Measurements from ENCODE around the gene LSM2. TPM values are rescaled to one million over a fixed set of nuclear protein-coding genes. Genes with fewer than 3 reads are reported as not detected.
"Not testable (repeated sequence)": the region's sequence is repeated elsewhere in the genome, so short reads cannot be mapped to it uniquely, and the experiment has no call there.

Gene LSM2
- total RNA-seq, result 100 to 1,000 TPM in 1 of 2 donors, 10 to 100 TPM in 1; 94.6 to 113 TPM

DNA sequence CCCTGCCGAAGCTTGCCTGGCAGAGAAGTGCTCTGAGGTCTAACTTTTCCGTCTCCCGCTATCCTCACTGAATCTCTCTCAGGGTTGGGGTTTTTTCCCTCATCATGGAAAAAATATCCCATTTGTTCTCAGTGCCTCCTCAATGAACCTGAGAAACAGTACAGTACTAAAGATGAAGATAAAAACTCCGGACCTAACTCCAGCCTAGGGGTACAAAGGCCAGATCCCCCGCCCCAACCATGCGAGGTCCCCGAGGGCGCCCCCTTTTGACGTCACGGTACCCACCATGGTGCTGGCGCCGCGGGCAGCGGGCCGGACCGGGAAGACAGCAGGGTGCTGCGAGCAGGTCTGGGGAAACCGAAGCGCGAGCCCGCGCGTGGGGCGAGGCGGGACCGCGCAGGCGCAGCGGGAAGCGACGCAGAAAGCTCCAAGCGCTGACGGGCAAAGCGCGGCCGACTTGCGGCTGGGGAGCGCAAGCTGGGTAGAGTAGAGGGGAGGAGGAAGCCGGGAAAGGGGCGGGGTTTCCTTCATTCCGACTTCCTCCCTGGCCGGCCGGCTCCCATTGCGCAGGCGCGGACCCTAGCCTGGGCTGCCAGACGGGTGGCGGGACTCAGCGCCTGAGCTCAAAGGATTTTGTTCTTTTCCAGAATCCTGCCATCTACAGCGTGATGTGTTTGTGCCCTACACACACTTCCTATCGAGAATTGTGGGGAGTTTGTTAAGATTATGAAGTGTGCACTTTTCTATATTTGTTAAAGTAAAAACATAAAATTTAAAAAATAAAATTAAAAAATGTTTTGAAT is at the start of gene LSM2:
LSM2 (minus strand) TSS at position 497 of the 803 bp plus-strand sequence; CDS start at position 288, 209 bp downstream.
- H3K36me3 Mint-ChIP-seq, result peaks cover 4% of the 10 kb centered on the region
- DNase-seq (ENCODE audit: low spot score) (peak; percentile 99), ATAC-seq (peak; percentile 98)
- H3K4me3 Mint-ChIP-seq, result peak within 1 kb of the TSS; percentile 97
- H3K27ac Mint-ChIP-seq, result peak within 1 kb of the TSS; percentile 93 to 99
- no peaks in the 10 kb centered on the region for H3K9me3 Mint-ChIP-seq
- H3K27me3 Mint-ChIP-seq, result no peaks in the 10 kb centered on the region
- peaks cover 17 to 35% of the 10 kb centered on the region in 2 donors for H3K4me1 Mint-ChIP-seq (ENCODE audit: low read depth in 2 of 2)

DNA sequence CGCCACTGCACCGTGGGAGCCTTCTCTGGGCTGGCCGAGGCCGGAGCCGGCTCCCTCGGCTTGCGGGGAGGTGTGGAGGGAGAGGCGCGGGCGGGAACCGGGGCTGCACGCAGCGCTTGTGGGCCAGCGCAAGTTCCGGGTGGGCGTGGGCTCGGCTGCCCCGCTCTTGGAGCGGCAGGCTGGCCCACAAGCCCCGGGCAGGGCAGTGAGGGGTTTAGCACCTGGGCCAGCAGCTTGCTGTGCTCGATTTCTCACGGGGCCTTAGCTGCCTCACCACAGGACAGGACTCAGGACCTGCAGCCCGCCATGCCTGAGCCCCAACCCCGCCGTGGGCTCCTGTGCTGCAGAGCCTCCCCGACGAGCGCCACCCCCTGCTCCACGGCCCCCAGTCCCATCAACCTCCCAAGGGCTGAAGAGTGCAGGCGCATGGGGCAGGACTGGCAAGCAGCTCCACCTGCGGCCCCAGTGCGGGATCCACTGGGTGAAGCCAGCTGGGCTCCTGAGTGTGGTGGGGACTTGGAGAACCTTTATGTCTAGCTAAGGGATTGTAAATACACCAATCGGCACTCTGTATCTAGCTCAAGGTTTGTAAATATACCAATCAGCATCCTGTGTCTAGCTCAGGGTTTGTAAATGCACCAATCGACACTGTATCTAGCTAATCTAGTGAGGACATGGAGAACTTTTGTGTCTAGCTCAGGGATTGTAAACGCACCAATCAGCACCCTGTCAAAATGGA is 45.4 kb upstream of the LSM2 start:
- H3K4me3 Mint-ChIP-seq; ATAC-seq; H3K4me1 Mint-ChIP-seq (ENCODE audit: low read depth in 2 of 2); DNase-seq (ENCODE audit: low spot score); H3K9me3 Mint-ChIP-seq; H3K27me3 Mint-ChIP-seq; H3K27ac Mint-ChIP-seq; H3K36me3 Mint-ChIP-seq: not testable (repeated sequence)

DNA sequence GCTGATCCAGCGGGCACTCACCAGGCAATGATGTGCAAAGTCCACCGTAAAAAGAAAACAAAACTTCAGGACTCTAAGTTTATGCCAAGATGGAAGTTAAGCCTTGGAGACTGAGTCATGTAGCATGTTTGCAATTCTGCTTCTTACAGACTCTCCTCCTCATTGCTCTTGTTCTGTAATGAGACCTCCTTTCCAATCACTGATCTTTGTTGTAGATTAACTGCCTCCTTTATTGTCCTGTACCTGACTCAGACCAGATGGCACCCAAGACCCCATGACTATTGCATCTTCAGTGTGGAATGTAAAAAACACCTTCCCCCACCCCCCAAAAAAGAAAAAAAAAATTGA is 44.7 kb upstream of the LSM2 start:
- H3K27me3 Mint-ChIP-seq, result no peaks in the 10 kb centered on the region
- no peak for ATAC-seq
- no peak for DNase-seq (ENCODE audit: low spot score)
- H3K36me3 Mint-ChIP-seq, result no peaks in the 10 kb centered on the region
- H3K4me1 Mint-ChIP-seq (ENCODE audit: low read depth in 2 of 2), result no peaks in the 10 kb centered on the region
- no peaks in the 10 kb centered on the region for H3K9me3 Mint-ChIP-seq
- no peak overlapping the region for H3K27ac Mint-ChIP-seq
- H3K4me3 Mint-ChIP-seq, result no peak overlapping the region

DNA sequence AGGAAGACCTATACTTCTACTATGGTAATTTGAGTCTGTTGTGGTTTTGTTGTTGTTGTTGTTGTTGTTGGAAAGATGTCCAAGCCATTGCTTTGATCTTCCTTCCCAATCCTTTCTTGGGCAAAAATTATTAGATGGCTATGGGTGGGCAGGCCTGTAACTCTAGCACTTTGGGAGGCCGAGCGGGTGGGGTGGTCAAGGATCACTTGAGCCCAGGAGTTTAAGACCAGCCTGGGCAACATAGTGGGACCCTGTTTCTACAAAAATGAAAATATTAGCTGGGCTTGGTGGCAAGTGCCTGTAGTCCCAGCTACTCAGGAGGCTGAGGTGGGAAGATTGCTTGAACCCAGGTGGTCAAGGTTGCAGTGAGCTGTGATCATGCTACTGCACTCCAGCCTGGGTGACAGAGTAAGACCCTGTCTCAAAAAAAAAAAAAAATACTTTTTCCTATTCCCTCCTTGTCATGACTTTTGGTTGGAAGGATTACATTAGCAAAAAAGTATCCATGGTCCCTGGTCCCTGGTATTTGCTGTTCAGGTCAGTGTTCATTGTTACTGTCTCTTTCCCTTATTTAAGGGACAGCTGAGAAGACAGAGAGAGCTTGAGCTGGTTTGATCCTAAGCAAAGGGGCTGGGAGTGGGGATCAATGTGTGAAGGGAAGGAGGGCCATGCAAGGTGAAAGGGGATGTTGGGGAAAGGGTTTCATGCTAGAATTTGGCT is 44.2 kb upstream of the LSM2 start:
- no peak overlapping the region for H3K27ac Mint-ChIP-seq
- no peaks in the 10 kb centered on the region for H3K36me3 Mint-ChIP-seq

DNA sequence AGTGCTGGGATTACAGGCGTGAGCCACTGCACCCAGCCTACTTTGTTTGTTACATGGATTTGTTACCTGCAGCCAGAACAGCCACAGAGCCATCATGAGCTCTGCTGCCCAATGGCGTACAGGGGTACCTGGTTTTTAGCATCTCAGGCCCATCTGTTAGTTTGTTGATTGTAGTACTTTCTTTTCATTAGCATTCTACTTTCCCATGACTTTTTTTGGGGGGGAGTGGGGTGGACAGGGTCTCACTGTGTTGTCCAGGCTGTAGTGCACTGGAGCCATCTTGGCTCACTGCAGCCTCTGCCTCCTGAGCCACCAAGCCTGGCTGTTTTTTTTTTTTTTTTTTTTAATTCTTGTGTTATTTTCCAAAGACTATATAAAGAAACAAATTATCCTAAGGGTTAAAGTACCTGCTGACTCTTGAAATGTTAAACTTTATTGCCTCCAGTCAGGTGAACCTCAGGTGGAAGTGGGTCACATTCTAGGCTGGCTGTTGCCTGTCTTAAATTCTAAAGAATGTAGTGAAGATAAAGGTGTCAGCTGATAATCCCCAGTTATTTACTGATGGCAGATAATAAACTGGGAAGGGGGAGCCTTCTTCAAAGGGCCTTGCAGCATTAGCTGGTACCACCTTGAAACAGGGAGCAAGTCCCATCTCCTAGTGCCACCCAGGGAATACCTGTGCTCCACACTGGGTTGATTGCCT is 40.7 kb upstream of the LSM2 start:
- DNase-seq (ENCODE audit: low spot score) (no peak), ATAC-seq (no peak)
- H3K4me1 Mint-ChIP-seq (ENCODE audit: low read depth in 2 of 2), result no peaks in the 10 kb centered on the region
- H3K27ac Mint-ChIP-seq, result no peak overlapping the region
- no peaks in the 10 kb centered on the region for H3K9me3 Mint-ChIP-seq
- no peak overlapping the region for H3K4me3 Mint-ChIP-seq
- H3K27me3 Mint-ChIP-seq, result no peaks in the 10 kb centered on the region
- no peaks in the 10 kb centered on the region for H3K36me3 Mint-ChIP-seq

More for the DNA sequence above, 44.2 kb upstream of the LSM2 start:
- ATAC-seq (no peak), DNase-seq (ENCODE audit: low spot score) (no peak)
- H3K9me3 Mint-ChIP-seq, result no peaks in the 10 kb centered on the region
- no peak overlapping the region for H3K4me3 Mint-ChIP-seq
- no peaks in the 10 kb centered on the region for H3K27me3 Mint-ChIP-seq
- H3K4me1 Mint-ChIP-seq (ENCODE audit: low read depth in 2 of 2), result no peaks in the 10 kb centered on the region

DNA sequence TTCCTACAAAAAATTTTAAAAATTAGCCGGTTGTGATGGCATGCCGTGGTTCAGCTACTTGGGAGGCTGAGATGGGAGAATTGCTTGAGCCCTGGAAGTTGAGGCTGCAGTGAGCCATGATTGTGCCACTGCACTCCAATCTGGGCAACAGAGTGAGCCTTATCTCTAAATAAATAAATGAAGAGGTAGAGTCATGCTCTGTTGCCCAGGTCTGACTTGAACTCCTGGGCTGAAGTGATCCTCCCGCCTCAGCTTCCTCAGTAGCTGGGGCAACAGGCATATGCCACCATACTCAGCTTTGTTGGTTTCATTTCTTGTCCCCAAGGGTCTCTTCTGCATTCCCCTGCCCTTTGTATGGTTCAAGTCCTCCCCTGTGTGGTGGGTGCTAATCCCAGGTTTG is 37.7 kb upstream of the LSM2 start:
- no peak overlapping the region for H3K4me3 Mint-ChIP-seq
- no peak overlapping the region for H3K27ac Mint-ChIP-seq
- peaks cover 0 to under 1% of the 10 kb centered on the region in 2 donors for H3K4me1 Mint-ChIP-seq (ENCODE audit: low read depth in 2 of 2)
- DNase-seq (ENCODE audit: low spot score), result no peak
- no peaks in the 10 kb centered on the region for H3K9me3 Mint-ChIP-seq
- no peak for ATAC-seq
- no peaks in the 10 kb centered on the region for H3K27me3 Mint-ChIP-seq
- peaks cover 1% of the 10 kb centered on the region for H3K36me3 Mint-ChIP-seq

DNA sequence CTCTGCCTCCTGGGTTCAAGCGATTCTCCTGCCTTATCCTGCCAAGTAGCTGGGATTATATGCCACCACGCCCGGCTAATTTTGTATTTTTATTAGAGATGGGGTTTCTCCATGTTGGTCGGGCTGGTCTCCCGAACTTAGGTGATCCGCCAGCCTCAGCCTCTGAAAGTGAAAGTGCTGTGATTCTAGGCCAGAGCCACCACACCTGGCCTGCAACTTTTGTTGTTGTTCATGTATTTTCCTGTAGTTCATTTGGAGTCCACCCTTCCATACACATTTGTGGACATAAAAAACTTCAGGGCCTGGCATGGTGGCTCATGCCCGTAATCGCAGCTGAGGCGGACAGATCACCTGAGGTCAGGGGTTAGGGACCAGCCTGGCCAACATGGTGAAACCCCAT is 35.3 kb upstream of the LSM2 start:
- Mint-ChIP-seq H3K27me3 (no peaks in the 10 kb centered on the region), H3K4me1 (ENCODE audit: low read depth in 2 of 2) (peaks cover 12 to 14% of the 10 kb centered on the region in 2 donors), H3K36me3 (peaks cover 14% of the 10 kb centered on the region), H3K9me3 (no peaks in the 10 kb centered on the region), H3K27ac (peak overlapping the region in 1 of 2 donors; percentile 41), H3K4me3 (no peak overlapping the region)
- DNase-seq (ENCODE audit: low spot score), result no peak
- ATAC-seq, result no peak

DNA sequence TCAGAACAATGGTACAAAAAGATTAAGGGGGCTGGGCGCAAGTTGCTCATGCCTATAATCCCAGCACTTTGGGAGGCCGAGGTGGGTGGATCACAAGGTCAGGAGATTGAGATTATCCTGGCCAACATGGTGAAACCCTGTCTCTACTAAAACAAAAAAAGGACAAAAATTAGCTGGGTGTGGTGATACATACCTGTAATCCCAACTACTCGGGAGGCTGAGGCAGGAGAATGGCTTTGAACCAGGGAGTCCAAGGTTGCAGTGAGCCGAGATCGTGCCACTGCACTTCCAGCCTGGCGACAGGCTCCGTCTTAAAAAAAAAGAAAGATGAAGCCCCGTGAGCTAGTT is 33.0 kb upstream of the LSM2 start:
- not testable (repeated sequence) for DNase-seq (ENCODE audit: low spot score); H3K27me3 Mint-ChIP-seq; ATAC-seq; H3K27ac Mint-ChIP-seq; H3K9me3 Mint-ChIP-seq
- H3K36me3 Mint-ChIP-seq, result peaks cover 28% of the 10 kb centered on the region
- H3K4me3 Mint-ChIP-seq, result peak overlapping the region; percentile 58
- peaks cover 30% of the 10 kb centered on the region in 2 donors for H3K4me1 Mint-ChIP-seq (ENCODE audit: low read depth in 2 of 2)

DNA sequence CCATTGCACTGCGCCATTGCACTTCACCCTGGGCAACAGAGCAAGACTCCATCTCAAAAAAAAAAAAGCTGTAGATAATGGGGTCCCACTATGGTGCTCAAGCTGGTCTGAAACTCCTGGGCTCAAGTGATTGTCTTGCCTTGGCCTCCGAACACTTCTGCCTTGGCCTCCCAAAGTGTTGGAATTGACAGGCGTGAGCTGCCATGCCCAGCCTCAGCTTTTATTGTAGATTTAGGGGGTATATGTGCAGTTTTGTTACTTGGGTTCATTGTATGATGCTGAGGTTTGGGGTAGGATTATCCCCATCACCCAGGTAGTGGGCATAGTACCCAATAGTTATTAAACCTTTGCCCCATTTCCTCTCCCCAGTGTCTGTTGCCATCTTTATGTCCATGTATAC is 32.2 kb upstream of the LSM2 start:
- Mint-ChIP-seq H3K27ac (no peak overlapping the region), H3K9me3 (no peaks in the 10 kb centered on the region), H3K27me3 (no peaks in the 10 kb centered on the region), H3K4me3 (peak overlapping the region; percentile 58), H3K4me1 (ENCODE audit: low read depth in 2 of 2) (peaks cover 36 to 37% of the 10 kb centered on the region in 2 donors), H3K36me3 (peaks cover 28% of the 10 kb centered on the region)
- DNase-seq (ENCODE audit: low spot score) (no peak), ATAC-seq (no peak)

DNA sequence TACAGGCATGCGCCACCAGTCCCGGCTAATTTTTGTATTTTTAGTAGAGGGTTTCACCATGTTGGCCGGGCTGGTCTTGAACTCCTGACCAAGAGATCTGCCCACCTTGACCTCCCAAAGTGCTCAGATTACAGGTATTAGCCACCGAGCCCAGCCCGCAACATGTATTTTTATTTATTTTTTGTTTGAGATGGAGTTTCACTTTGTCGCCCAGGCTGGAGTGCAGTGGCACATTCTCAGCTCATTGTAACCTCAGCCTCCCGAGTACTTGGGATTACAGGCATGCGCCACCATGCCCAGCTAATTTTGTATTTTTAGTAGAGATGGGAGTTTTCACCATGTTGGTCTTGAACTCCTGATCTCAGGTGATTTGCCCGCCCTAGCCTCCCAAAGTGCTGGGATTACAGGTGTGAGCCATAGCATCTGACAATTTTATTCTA is 31.4 kb upstream of the LSM2 start:
- H3K27me3 Mint-ChIP-seq; DNase-seq (ENCODE audit: low spot score); H3K9me3 Mint-ChIP-seq; ATAC-seq: not testable (repeated sequence)
- peaks cover 36 to 40% of the 10 kb centered on the region in 2 donors for H3K4me1 Mint-ChIP-seq (ENCODE audit: low read depth in 2 of 2)
- H3K27ac Mint-ChIP-seq, result peak overlapping the region; percentile 96 to 99
- H3K4me3 Mint-ChIP-seq, result peak overlapping the region; percentile 90
- H3K36me3 Mint-ChIP-seq, result peaks cover 28% of the 10 kb centered on the region

DNA sequence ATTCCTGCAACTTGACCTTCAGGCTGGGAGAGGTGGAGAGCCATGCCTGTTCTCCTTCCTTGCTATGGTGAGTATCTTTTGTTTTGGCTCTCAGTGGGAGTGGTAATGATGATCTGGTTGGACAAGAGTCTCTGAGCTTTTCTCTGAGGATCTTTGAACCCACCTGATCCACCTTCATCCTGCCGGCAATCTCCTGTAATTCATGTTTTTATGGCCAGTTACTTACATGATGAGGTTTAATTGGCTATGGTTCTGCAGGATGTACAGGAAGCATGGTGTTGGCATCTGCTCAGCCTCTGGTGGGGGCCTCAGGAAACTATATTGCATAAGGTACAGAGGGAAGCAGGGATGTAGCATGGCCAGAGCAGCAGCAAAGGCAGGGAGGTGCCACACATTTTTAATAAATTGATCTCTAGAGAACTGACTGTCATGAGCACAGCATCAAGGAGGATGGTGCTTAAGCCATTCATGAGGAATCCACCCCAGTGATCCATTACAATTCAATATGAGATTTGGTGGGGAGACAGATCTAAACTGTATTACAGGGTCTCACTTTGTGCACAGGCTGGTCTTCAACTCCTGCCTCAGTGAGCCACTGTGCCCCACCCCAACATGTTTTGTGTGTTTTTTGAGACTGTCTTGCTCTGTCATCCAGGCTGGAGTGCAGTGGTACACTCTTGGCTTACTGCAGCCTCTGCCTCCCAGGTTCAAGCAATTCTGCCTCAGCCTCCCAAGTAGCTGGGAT is 30.8 kb upstream of the LSM2 start:
- Mint-ChIP-seq H3K27me3 (no peaks in the 10 kb centered on the region), H3K36me3 (peaks cover 28% of the 10 kb centered on the region), H3K4me3 (peak overlapping the region; percentile 90), H3K27ac (peak overlapping the region; percentile 96 to 99), H3K4me1 (ENCODE audit: low read depth in 2 of 2) (peaks cover 36 to 40% of the 10 kb centered on the region in 2 donors), H3K9me3 (no peaks in the 10 kb centered on the region)
- DNase-seq (ENCODE audit: low spot score), result no peak
- no peak for ATAC-seq

DNA sequence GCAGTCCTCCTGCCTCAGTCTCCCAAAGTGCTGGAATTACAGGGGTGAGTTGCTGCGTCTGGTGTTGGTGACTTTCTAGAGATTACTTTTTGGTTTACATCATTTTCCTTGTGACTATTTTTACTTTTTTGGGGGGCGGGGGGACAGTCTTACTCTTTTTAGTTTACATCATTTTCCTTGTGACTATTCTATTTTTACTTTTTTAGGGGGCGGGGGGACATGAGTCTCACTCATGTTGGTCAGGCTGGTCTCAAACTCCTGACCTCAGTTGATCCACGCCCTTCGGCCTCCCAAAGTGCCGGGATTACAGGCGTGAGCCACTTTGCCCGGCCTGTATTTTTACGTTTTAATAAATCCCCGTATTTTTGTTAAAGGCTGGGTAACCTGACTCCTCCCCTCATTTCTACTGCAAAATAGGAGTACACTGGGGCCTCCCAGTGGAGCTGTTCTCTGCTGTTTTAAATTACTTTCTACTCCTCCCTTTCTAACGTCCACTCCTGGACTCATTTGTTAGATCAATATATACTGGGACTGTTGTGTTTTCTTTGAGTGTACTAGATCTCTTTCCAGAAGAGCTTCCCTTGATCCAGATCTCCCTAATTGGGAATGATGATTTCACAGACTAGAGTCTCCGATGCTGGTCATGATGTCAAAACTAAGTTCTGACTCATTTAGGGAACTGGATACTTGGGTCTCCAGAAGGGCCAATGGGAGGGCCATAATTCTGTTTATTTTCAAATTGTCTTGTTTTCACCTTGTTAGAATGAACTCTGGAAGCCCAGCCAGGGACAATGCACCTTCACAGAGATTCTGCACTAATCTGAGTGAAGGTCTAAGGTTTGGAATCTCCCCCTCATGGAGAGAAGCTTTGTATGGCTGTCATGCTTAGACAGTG is 30.0 kb upstream of the LSM2 start:
- Mint-ChIP-seq H3K27ac (peak overlapping the region; percentile 96 to 99), H3K9me3 (no peaks in the 10 kb centered on the region), H3K27me3 (no peaks in the 10 kb centered on the region), H3K4me1 (ENCODE audit: low read depth in 2 of 2) (peaks cover 36 to 40% of the 10 kb centered on the region in 2 donors), H3K4me3 (peak overlapping the region; percentile 90), H3K36me3 (peaks cover 28% of the 10 kb centered on the region)
- ATAC-seq (no peak), DNase-seq (ENCODE audit: low spot score) (no peak)
